MM.1S (cell line): ENCODE measurements around the gene ATG14.
"Not testable (repeated sequence)": the region's sequence is repeated elsewhere in the genome, so short reads cannot be mapped to it uniquely, and the experiment has no call there.

Experiments
- DNase-seq: peaks from one replicate; pipeline ENCODE4 v3.0.0-alpha.2; 2015
- H2AFZ ChIP-seq: fragments of 300-600 bp; sonication (generic); 2 replicates; pipeline ENCODE4 v1.6.0; 2016; ENCODE audit warnings: antibody characterized with exemption, low read length
- H3F3A ChIP-seq: fragments of 300-600 bp; sonication (generic); 2 replicates; pipeline ENCODE4 v1.6.1; 2016; ENCODE audit warnings: mild to moderate bottlenecking, antibody characterized with exemption, low read length, moderate library complexity, mixed read lengths; ENCODE audit not compliant: insufficient read depth
- H3K27ac ChIP-seq: fragments of 300-600 bp; sonication (generic); 2 replicates; pipeline ENCODE4 v1.5.1; 2016; ENCODE audit warnings: mild to moderate bottlenecking, low read length
- H3K27me3 ChIP-seq: fragments of 300-600 bp; sonication (generic); replicated peaks from 2 replicates; pipeline ENCODE4 v1.6.0; 2016; ENCODE audit warnings: low read length; ENCODE audit not compliant: insufficient read depth
- H3K36me3 ChIP-seq: fragments of 300-600 bp; sonication (generic); replicated peaks from 2 replicates; pipeline ENCODE4 v1.6.1; 2016; ENCODE audit warnings: mild to moderate bottlenecking, low read length, mixed read lengths; ENCODE audit not compliant: insufficient read depth
- H3K4me1 ChIP-seq: fragments of 300-600 bp; sonication (generic); 2 replicates; pipeline ENCODE4 v1.6.1; 2016; ENCODE audit warnings: low read length, mixed read lengths
- H3K4me2 ChIP-seq: fragments of 300-600 bp; sonication (generic); 2 replicates; pipeline ENCODE4 v1.6.0; 2016; ENCODE audit warnings: low read depth, low read length
- H3K4me3 ChIP-seq: fragments of 300-600 bp; sonication (generic); 2 replicates; pipeline ENCODE4 v1.5.1; 2016; ENCODE audit warnings: low read length, mixed read lengths
- H3K79me2 ChIP-seq: fragments of 300-600 bp; sonication (generic); 2 replicates; pipeline ENCODE4 v1.6.1; 2016; ENCODE audit warnings: mixed run types, low read length, mixed read lengths
- H3K9ac ChIP-seq: fragments of 300-600 bp; sonication (generic); 2 replicates; pipeline ENCODE4 v1.6.1; 2016; ENCODE audit warnings: low read length, mixed read lengths
- H3K9me2 ChIP-seq: fragments of 300-600 bp; sonication (generic); replicated peaks from 2 replicates; pipeline ENCODE4 v1.6.1; 2016; ENCODE audit warnings: mild to moderate bottlenecking, low read length, mixed read lengths; ENCODE audit not compliant: insufficient read depth
- H3K9me3 ChIP-seq: fragments of 300-600 bp; sonication (generic); replicated peaks from 2 replicates; pipeline ENCODE4 v1.6.1; 2016; ENCODE audit warnings: mild to moderate bottlenecking, low read length, mixed read lengths; ENCODE audit not compliant: insufficient read depth
- H4K20me1 ChIP-seq: fragments of 300-600 bp; sonication (generic); 2 replicates; pipeline ENCODE4 v1.6.1; 2016; ENCODE audit warnings: mild to moderate bottlenecking, low read length, moderate library complexity, mixed read lengths; ENCODE audit not compliant: insufficient read depth
- CTCF ChIP-seq: fragments of 300-600 bp; sonication (generic); IDR thresholded peaks from 2 replicates; pipeline ENCODE4 v1.5.1; 2016; ENCODE audit warnings: antibody characterized with exemption, low read length, mixed read lengths
- EZH2 ChIP-seq: fragments of 300-600 bp; sonication (generic); optimal IDR thresholded peaks from 2 replicates; pipeline ENCODE3; 2017; ENCODE audit warnings: low read depth, mild to moderate bottlenecking, antibody characterized with exemption, low read length, mixed read lengths
- EZH2phosphoT487 ChIP-seq: fragments of 300-600 bp; sonication (generic); IDR thresholded peaks from 2 replicates; pipeline ENCODE4 v1.6.1; 2018; ENCODE audit warnings: antibody characterized with exemption, low read length

Gene ATG14

GRCh38 chr14:55384536-55384935 is 27.1 kb downstream of the ATG14 start:
- H3K27ac ChIP-seq = no peak overlapping the region
- no peak overlapping the region for H3K4me2 ChIP-seq
- H3K9ac ChIP-seq = no peak overlapping the region
- no peaks in the 10 kb centered on the region for H3K9me3 ChIP-seq
- no peaks in the 10 kb centered on the region for H3F3A ChIP-seq
- no peaks in the 10 kb centered on the region for H3K4me1 ChIP-seq
- H2AFZ ChIP-seq = no peak overlapping the region
- no peaks in the 10 kb centered on the region for H3K9me2 ChIP-seq
- TF ChIP-seq EZH2phosphoT487 (no peak), EZH2 (no peak), CTCF (no peak)
- H3K27me3 ChIP-seq = no peaks in the 10 kb centered on the region
- H3K79me2 ChIP-seq = no peaks in the 10 kb centered on the region
- no peaks in the 10 kb centered on the region for H3K36me3 ChIP-seq
- no peak for DNase-seq
- H4K20me1 ChIP-seq = no peaks in the 10 kb centered on the region
- no peak overlapping the region for H3K4me3 ChIP-seq

GRCh38 chr14:55383541-55384140 is 28.0 kb downstream of the ATG14 start:
- Histone ChIP-seq H4K20me1 (no peaks in the 10 kb centered on the region), H3K36me3 (no peaks in the 10 kb centered on the region), H3K4me1 (no peaks in the 10 kb centered on the region), H3F3A (no peaks in the 10 kb centered on the region), H2AFZ (no peak overlapping the region), H3K4me2 (no peak overlapping the region), H3K79me2 (no peaks in the 10 kb centered on the region), H3K9ac (no peak overlapping the region), H3K4me3 (no peak overlapping the region), H3K27me3 (no peaks in the 10 kb centered on the region), H3K9me2 (no peaks in the 10 kb centered on the region), H3K27ac (no peak overlapping the region), H3K9me3 (no peaks in the 10 kb centered on the region)
- TF ChIP-seq EZH2phosphoT487 (no peak), EZH2 (no peak), CTCF (no peak)
- DNase-seq = no peak

GRCh38 chr14:55383056-55383466 is 28.6 kb downstream of the ATG14 start:
- H3K36me3 ChIP-seq, H2AFZ ChIP-seq, H3K9me2 ChIP-seq, H3F3A ChIP-seq, H4K20me1 ChIP-seq, H3K4me3 ChIP-seq, H3K4me1 ChIP-seq, H3K27me3 ChIP-seq, H3K79me2 ChIP-seq, DNase-seq, H3K9me3 ChIP-seq, H3K9ac ChIP-seq, H3K27ac ChIP-seq, H3K4me2 ChIP-seq: not testable (repeated sequence)

- DNase-seq = no peak
- H3K4me3 ChIP-seq = no peak overlapping the region
- no peak overlapping the region for H3K27ac ChIP-seq
- H4K20me1 ChIP-seq = no peaks in the 10 kb centered on the region
- H3F3A ChIP-seq = no peaks in the 10 kb centered on the region
- no peak overlapping the region for H3K4me2 ChIP-seq
- H3K9me3 ChIP-seq = no peaks in the 10 kb centered on the region
- H3K9me2 ChIP-seq = no peaks in the 10 kb centered on the region
- H3K79me2 ChIP-seq = no peaks in the 10 kb centered on the region
- H3K27me3 ChIP-seq = no peaks in the 10 kb centered on the region
- no peaks in the 10 kb centered on the region for H3K36me3 ChIP-seq
- no peaks in the 10 kb centered on the region for H3K4me1 ChIP-seq
- no peak overlapping the region for H2AFZ ChIP-seq
- H3K9ac ChIP-seq = no peak overlapping the region
- TF ChIP-seq EZH2phosphoT487 = no peak
- TF ChIP-seq EZH2 = no peak
- TF ChIP-seq CTCF = no peak
These were observed 29.1 kb downstream of the ATG14 start for GRCh38 chr14:55382483-55382882.
